ENCODE results near the gene C17orf67. TPM values are rescaled to one million over a fixed set of nuclear protein-coding genes. Genes with fewer than 3 reads are reported as not detected.

The C17orf67 gene
- total RNA-seq, 1 donor from 2014 or later: 1.4 TPM

- Histone ChIP-seq H2AFZ (replicated peaks) (no peak overlapping the region), H4K20me1 (ENCODE audit: low read depth) (no peaks in the 10 kb centered on the region), H3K27me3 (no peaks in the 10 kb centered on the region), H3F3A (ENCODE audit: low read depth) (peaks cover 6% of the 10 kb centered on the region), H3K79me2 (ENCODE audit: low read depth) (no peaks in the 10 kb centered on the region), H3K4me1 (peaks cover 11% of the 10 kb centered on the region), H3K9me3 (ENCODE audit: low read depth) (no peaks in the 10 kb centered on the region), H3K4me3 (no peak overlapping the region), H3K4me2 (peak overlapping the region; percentile 44), H3K9ac (no peak overlapping the region), H3K27ac (no peak overlapping the region), H3K36me3 (no peaks in the 10 kb centered on the region)
- Mint-ChIP-seq H3K27me3 (ENCODE audit: insufficient read depth, low read depth) (peaks cover 4% of the 10 kb centered on the region), H3K36me3 (no peaks in the 10 kb centered on the region), H3K9me3 (peaks cover 3% of the 10 kb centered on the region), H3K27ac (no peak overlapping the region), H3K4me1 (peaks cover 42% of the 10 kb centered on the region), H3K4me3 (peak overlapping the region; percentile 20)
- DNase-seq (ENCODE audit: low spot score): no peak
- TF ChIP-seq EZH2phosphoT487 (IDR thresholded peaks at IDR 0.05) (no peak), CTCF (IDR thresholded peaks at IDR 0.05) (no peak), EZH2 (IDR thresholded peaks at IDR 0.05) (no peak)
These were observed 78.4 kb downstream of the C17orf67 start for GRCh38 chr17:56755310-56755709.

GRCh38 chr17:56754523-56755208, 79.1 kb downstream of the C17orf67 start:
- Histone ChIP-seq H3K4me2 (peak overlapping the region; percentile 44), H3K27ac (peak overlapping the region; percentile 20), H3K36me3 (no peaks in the 10 kb centered on the region), H3F3A (ENCODE audit: low read depth) (peaks cover 6% of the 10 kb centered on the region), H3K4me3 (no peak overlapping the region), H3K79me2 (ENCODE audit: low read depth) (no peaks in the 10 kb centered on the region), H2AFZ (replicated peaks) (peak overlapping the region; percentile 100), H3K9ac (no peak overlapping the region), H3K4me1 (peaks cover 14% of the 10 kb centered on the region), H4K20me1 (ENCODE audit: low read depth) (no peaks in the 10 kb centered on the region), H3K27me3 (no peaks in the 10 kb centered on the region), H3K9me3 (ENCODE audit: low read depth) (no peaks in the 10 kb centered on the region)
- DNase-seq (ENCODE audit: low spot score): peak; percentile 27
- Mint-ChIP-seq H3K27me3 (ENCODE audit: insufficient read depth, low read depth) (peaks cover 8% of the 10 kb centered on the region), H3K4me3 (peak overlapping the region; percentile 58), H3K4me1 (peaks cover 49% of the 10 kb centered on the region), H3K9me3 (peaks cover 3% of the 10 kb centered on the region), H3K36me3 (no peaks in the 10 kb centered on the region), H3K27ac (peak overlapping the region; percentile 52)
- no peak for TF ChIP-seq CTCF (IDR thresholded peaks at IDR 0.05)
- no peak for TF ChIP-seq EZH2 (IDR thresholded peaks at IDR 0.05)
- TF ChIP-seq EZH2phosphoT487 (IDR thresholded peaks at IDR 0.05): no peak

GRCh38 chr17:56752263-56752836, 81.4 kb downstream of the C17orf67 start:
- no peak overlapping the region for H2AFZ ChIP-seq (replicated peaks)
- Mint-ChIP-seq H3K27ac (no peak overlapping the region), H3K27me3 (ENCODE audit: insufficient read depth, low read depth) (peaks cover 7% of the 10 kb centered on the region), H3K9me3 (peaks cover 6% of the 10 kb centered on the region), H3K36me3 (no peaks in the 10 kb centered on the region), H3K4me1 (peaks cover 49% of the 10 kb centered on the region), H3K4me3 (no peak overlapping the region)
- peak; percentile 8 for DNase-seq (ENCODE audit: low spot score)
- no peak overlapping the region for H3K27ac ChIP-seq
- H3K27me3 ChIP-seq: no peaks in the 10 kb centered on the region
- TF ChIP-seq EZH2phosphoT487 (IDR thresholded peaks at IDR 0.05) (no peak), EZH2 (IDR thresholded peaks at IDR 0.05) (no peak), CTCF (IDR thresholded peaks at IDR 0.05) (no peak)
- H3K4me3 ChIP-seq: no peak overlapping the region
- peaks cover 14% of the 10 kb centered on the region for H3K4me1 ChIP-seq
- H3K79me2 ChIP-seq (ENCODE audit: low read depth): no peaks in the 10 kb centered on the region
- H4K20me1 ChIP-seq (ENCODE audit: low read depth): no peaks in the 10 kb centered on the region
- H3K36me3 ChIP-seq: no peaks in the 10 kb centered on the region
- no peak overlapping the region for H3K9ac ChIP-seq
- H3K4me2 ChIP-seq: no peak overlapping the region
- H3F3A ChIP-seq (ENCODE audit: low read depth): peaks cover 6% of the 10 kb centered on the region
- no peaks in the 10 kb centered on the region for H3K9me3 ChIP-seq (ENCODE audit: low read depth)

All from neural progenitor cell (in vitro differentiated cells).